Thyroid gland (tissue), 4 donors: ENCODE measurements around the gene DIP2A.

Experiments used
- POLR2A ChIP-seq, 2 donors: fragments of 450-650 bp; IDR thresholded peaks; one replicate each; pipeline ENCODE4 v1.6.1; 2017; ENCODE audit warnings: antibody characterized with exemption in 2 of 2, mild to moderate bottlenecking in 2 of 2, moderate library complexity in 1 of 2
- TF ChIP-seq, protein P1 (sequence below), 6 experiments: fragments of 200-600 bp in 3 of 6; fragments of 450-650 bp in 3 of 6; sonication (generic) in 3 of 6; IDR thresholded peaks; one replicate each; pipeline ENCODE4 v1.5.1; 2016 to 2019; ENCODE audit warnings: antibody characterized with exemption in 6 of 6, mild to moderate bottlenecking in 2 of 6, inconsistent platforms in 1 of 6, moderate library complexity in 1 of 6

- TF ChIP-seq, protein P1, sequence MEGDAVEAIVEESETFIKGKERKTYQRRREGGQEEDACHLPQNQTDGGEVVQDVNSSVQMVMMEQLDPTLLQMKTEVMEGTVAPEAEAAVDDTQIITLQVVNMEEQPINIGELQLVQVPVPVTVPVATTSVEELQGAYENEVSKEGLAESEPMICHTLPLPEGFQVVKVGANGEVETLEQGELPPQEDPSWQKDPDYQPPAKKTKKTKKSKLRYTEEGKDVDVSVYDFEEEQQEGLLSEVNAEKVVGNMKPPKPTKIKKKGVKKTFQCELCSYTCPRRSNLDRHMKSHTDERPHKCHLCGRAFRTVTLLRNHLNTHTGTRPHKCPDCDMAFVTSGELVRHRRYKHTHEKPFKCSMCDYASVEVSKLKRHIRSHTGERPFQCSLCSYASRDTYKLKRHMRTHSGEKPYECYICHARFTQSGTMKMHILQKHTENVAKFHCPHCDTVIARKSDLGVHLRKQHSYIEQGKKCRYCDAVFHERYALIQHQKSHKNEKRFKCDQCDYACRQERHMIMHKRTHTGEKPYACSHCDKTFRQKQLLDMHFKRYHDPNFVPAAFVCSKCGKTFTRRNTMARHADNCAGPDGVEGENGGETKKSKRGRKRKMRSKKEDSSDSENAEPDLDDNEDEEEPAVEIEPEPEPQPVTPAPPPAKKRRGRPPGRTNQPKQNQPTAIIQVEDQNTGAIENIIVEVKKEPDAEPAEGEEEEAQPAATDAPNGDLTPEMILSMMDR (IDR thresholded peaks at IDR 0.05): no peak
- no peak for TF ChIP-seq POLR2A (IDR thresholded peaks at IDR 0.05)
Measured at GRCh38 chr21:46564391-46564790, 105.7 kb downstream of the DIP2A start.
